DOHH2 (cell line): ENCODE results near the gene SMC4.

Source experiments
- H3F3A ChIP-seq: fragments of 200-600 bp; sonication (generic), shearing (Covaris generic); 2 replicates; pipeline ENCODE4 v1.6.0; 2016; ENCODE audit warnings: antibody characterized with exemption, mild to moderate bottlenecking; ENCODE audit not compliant: control insufficient read depth, insufficient read depth
- H3K27ac ChIP-seq: fragments of 200-600 bp; sonication (generic); 2 replicates; pipeline ENCODE4 v1.5.1; 2014; ENCODE audit warnings: low read depth, mild to moderate bottlenecking, low read length, moderate library complexity
- H3K27me3 ChIP-seq: fragments of 200-600 bp; sonication (generic); 2 replicates; pipeline ENCODE4 v1.6.1; 2014; ENCODE audit warnings: mild to moderate bottlenecking, low read length, mixed read lengths; ENCODE audit not compliant: control insufficient read depth
- H3K36me3 ChIP-seq: fragments of 200-600 bp; sonication (generic); 2 replicates; pipeline ENCODE4 v1.6.1; 2014; ENCODE audit warnings: mild to moderate bottlenecking, low read length, moderate library complexity, mixed read lengths; ENCODE audit not compliant: control insufficient read depth
- H3K4me1 ChIP-seq: fragments of 200-600 bp; sonication (generic); 2 replicates; pipeline ENCODE4 v1.6.1; 2014; ENCODE audit warnings: mild to moderate bottlenecking, low read length, mixed read lengths; ENCODE audit not compliant: control insufficient read depth
- H3K4me2 ChIP-seq: fragments of 200-600 bp; sonication (generic); 2 replicates; pipeline ENCODE4 v1.6.0; 2014; ENCODE audit warnings: mild to moderate bottlenecking, low read length, moderate library complexity
- H3K4me3 ChIP-seq: fragments of 200-600 bp; sonication (generic); 2 replicates; pipeline ENCODE4 v1.5.1; 2014; ENCODE audit warnings: mild to moderate bottlenecking, low read length, mixed read lengths
- H3K79me2 ChIP-seq: fragments of 200-600 bp; sonication (generic); 2 replicates; pipeline ENCODE4 v1.6.1; 2014; ENCODE audit warnings: mild to moderate bottlenecking, low read length, mixed read lengths; ENCODE audit not compliant: control insufficient read depth
- H3K9me2 ChIP-seq: fragments of 200-600 bp; sonication (generic); replicated peaks from 2 replicates; pipeline ENCODE4 v1.6.1; 2014; ENCODE audit warnings: mild to moderate bottlenecking, low read length, mixed read lengths; ENCODE audit not compliant: control insufficient read depth
- H3K9me3 ChIP-seq: fragments of 200-600 bp; sonication (generic); 2 replicates; pipeline ENCODE4 v1.6.1; 2014; ENCODE audit warnings: antibody characterized with exemption, low read length, mixed read lengths; ENCODE audit not compliant: control insufficient read depth, insufficient read depth
- H4K20me1 ChIP-seq: fragments of 200-600 bp; sonication (generic); 2 replicates; pipeline ENCODE4 v1.6.0; 2014; ENCODE audit warnings: low read depth, mild to moderate bottlenecking, antibody characterized with exemption, low read length, moderate library complexity; ENCODE audit not compliant: control insufficient read depth, insufficient read depth
- EZH2phosphoT487 ChIP-seq: fragments of 200-600 bp; sonication (generic); IDR thresholded peaks from 2 replicates; pipeline ENCODE4 v1.6.1; 2017; ENCODE audit warnings: borderline replicate concordance, mild to moderate bottlenecking, antibody characterized with exemption, low read length, moderate library complexity, mixed read lengths
- TF ChIP-seq, protein P1 (sequence below): fragments of 200-600 bp; sonication (generic); IDR thresholded peaks from one replicate; pipeline ENCODE4 v1.5.1; 2014; ENCODE audit warnings: antibody characterized with exemption, mild to moderate bottlenecking, low read depth, low read length; ENCODE audit not compliant: poor library complexity, severe bottlenecking

Gene SMC4

DNA sequence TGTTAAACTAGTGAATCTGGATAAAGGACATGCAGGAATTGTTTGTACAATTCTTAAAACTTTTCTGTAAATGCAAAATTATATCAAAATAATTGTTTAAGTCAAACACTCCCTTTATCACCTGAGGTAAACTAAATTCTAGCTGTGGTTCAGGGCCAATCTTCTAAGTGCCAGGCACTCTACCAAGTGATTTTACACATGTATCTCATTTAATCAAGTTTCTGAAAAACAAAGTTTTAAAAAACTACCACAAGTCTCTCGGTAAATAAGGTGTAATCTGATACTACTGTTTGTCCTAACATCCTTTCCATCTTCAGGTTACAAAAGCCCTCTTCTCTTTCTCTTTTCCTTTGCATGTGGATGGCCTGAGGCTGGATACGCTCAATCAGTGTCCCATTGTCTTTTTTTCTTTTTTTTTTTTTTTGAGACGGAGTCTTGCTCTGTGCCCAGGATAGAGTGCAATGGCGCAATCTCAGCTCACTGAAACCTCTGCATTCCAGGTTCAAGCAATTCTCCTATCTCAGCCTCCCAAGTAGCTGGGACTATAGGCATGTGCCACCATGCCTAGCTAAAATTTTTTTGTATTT lies 19.7 kb upstream of the SMC4 start:
- H3K36me3 ChIP-seq: peaks cover 46% of the 10 kb centered on the region
- no peaks in the 10 kb centered on the region for H3K9me2 ChIP-seq
- no peaks in the 10 kb centered on the region for H3K27me3 ChIP-seq
- no peak overlapping the region for H3K4me2 ChIP-seq
- no peaks in the 10 kb centered on the region for H3F3A ChIP-seq
- no peak overlapping the region for H3K27ac ChIP-seq
- H3K79me2 ChIP-seq: peaks cover 18% of the 10 kb centered on the region
- no peaks in the 10 kb centered on the region for H3K4me1 ChIP-seq
- H4K20me1 ChIP-seq: no peaks in the 10 kb centered on the region
- H3K9me3 ChIP-seq: no peaks in the 10 kb centered on the region
- TF ChIP-seq, protein P1, sequence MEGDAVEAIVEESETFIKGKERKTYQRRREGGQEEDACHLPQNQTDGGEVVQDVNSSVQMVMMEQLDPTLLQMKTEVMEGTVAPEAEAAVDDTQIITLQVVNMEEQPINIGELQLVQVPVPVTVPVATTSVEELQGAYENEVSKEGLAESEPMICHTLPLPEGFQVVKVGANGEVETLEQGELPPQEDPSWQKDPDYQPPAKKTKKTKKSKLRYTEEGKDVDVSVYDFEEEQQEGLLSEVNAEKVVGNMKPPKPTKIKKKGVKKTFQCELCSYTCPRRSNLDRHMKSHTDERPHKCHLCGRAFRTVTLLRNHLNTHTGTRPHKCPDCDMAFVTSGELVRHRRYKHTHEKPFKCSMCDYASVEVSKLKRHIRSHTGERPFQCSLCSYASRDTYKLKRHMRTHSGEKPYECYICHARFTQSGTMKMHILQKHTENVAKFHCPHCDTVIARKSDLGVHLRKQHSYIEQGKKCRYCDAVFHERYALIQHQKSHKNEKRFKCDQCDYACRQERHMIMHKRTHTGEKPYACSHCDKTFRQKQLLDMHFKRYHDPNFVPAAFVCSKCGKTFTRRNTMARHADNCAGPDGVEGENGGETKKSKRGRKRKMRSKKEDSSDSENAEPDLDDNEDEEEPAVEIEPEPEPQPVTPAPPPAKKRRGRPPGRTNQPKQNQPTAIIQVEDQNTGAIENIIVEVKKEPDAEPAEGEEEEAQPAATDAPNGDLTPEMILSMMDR: no peak
- TF ChIP-seq EZH2phosphoT487: no peak
- H3K4me3 ChIP-seq: no peak overlapping the region

DNA sequence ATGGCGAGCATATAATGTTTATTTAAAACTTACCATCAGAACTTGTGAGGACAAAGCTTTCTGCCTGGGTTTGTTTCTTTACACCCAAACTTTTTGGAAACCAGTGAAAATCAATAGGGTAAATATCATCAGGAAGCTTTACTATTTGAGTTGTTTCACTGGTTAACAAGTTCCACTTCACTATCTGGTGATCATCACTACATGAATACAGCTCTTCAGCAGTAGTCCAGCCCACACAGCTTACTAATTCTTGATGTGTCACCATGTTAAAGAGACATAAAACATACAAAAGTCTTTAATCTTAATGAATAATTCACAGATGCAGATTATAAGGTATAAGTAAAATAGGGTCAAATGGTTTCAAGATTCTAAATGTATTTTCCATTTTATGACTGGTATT lies 18.0 kb upstream of the SMC4 start:
- no peaks in the 10 kb centered on the region for H3F3A ChIP-seq
- no peaks in the 10 kb centered on the region for H4K20me1 ChIP-seq
- H3K4me3 ChIP-seq: no peak overlapping the region
- H3K27me3 ChIP-seq: no peaks in the 10 kb centered on the region
- no peaks in the 10 kb centered on the region for H3K9me2 ChIP-seq
- H3K9me3 ChIP-seq: no peaks in the 10 kb centered on the region
- H3K36me3 ChIP-seq: peaks cover 29% of the 10 kb centered on the region
- no peak overlapping the region for H3K27ac ChIP-seq
- no peaks in the 10 kb centered on the region for H3K4me1 ChIP-seq
- peaks cover 35% of the 10 kb centered on the region for H3K79me2 ChIP-seq
- TF ChIP-seq, protein P1: no peak
- TF ChIP-seq EZH2phosphoT487: no peak
- H3K4me2 ChIP-seq: no peak overlapping the region

DNA sequence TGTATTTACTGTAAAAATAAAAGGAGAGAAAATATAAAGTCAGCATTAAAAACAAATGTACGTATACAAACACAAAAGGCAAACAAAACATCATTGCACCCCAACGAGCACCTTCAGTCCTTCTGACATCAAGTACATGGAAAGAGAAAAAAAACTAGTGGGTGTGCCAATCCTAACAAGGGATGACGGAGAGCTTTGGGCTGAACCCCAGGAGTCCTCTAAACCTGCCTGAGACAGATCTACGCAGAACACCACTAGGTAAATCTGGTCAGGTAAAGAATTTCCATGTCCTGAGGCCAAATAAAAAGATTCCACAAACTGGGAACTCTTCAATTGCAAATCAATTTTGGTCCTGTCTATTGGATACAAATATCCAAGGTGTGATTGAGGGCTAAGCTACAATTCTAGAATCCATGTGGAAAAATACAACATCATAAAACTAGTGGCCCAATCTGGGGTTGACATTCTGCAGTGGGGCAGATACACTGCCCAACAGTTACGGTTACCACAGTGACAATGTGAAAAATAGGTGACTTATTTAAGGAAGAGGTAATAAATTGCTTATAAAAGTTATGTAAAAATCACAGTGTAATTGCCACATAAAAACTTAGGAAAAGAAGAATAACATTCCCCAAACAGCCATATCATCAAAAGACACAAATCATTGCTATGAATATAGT lies 14.7 kb upstream of the SMC4 start:
- H3F3A ChIP-seq: no peaks in the 10 kb centered on the region
- H3K79me2 ChIP-seq: peaks cover 51% of the 10 kb centered on the region
- peaks cover 21% of the 10 kb centered on the region for H3K36me3 ChIP-seq
- no peaks in the 10 kb centered on the region for H3K27me3 ChIP-seq
- H4K20me1 ChIP-seq: no peaks in the 10 kb centered on the region
- H3K4me3 ChIP-seq: no peak overlapping the region
- TF ChIP-seq EZH2phosphoT487: no peak
- TF ChIP-seq, protein P1: no peak
- no peaks in the 10 kb centered on the region for H3K9me3 ChIP-seq
- H3K27ac ChIP-seq: no peak overlapping the region
- no peaks in the 10 kb centered on the region for H3K9me2 ChIP-seq
- no peak overlapping the region for H3K4me2 ChIP-seq
- H3K4me1 ChIP-seq: no peaks in the 10 kb centered on the region
